GM19240 (cell line): ENCODE data around the gene NXPH4.

ENCODE experiments used
- DNase-seq: peaks from one replicate; pipeline ENCODE4 v3.0.0; 2011; ENCODE audit warnings: low spot score; ENCODE audit not compliant: insufficient read length

The NXPH4 gene

GRCh38 chr12:57203201-57203600 lies 13.4 kb upstream of the NXPH4 start:
- DNase-seq: no peak

GRCh38 chr12:57203791-57204190 lies 12.8 kb upstream of the NXPH4 start:
- DNase-seq: no peak

- DNase-seq: no peak
These were observed 12.1 kb upstream of the NXPH4 start for GRCh38 chr12:57204454-57204853.

GRCh38 chr12:57205186-57205585 lies 11.4 kb upstream of the NXPH4 start:
- no peak for DNase-seq

GRCh38 chr12:57205931-57206330 lies 10.7 kb upstream of the NXPH4 start:
- no peak for DNase-seq

- DNase-seq: no peak
These were observed 8.6 kb upstream of the NXPH4 start for GRCh38 chr12:57207731-57208630.

- no peak for DNase-seq
These were observed 7.8 kb upstream of the NXPH4 start for GRCh38 chr12:57208631-57209282.

- no peak for DNase-seq
These were observed 6.7 kb upstream of the NXPH4 start for GRCh38 chr12:57209916-57210315.

GRCh38 chr12:57210461-57210860 lies 6.1 kb upstream of the NXPH4 start:
- no peak for DNase-seq

GRCh38 chr12:57210926-57211692 lies 5.5 kb upstream of the NXPH4 start:
- no peak for DNase-seq

- DNase-seq: no peak
These were observed 4.5 kb upstream of the NXPH4 start for GRCh38 chr12:57211791-57212700.

GRCh38 chr12:57212701-57213057 lies 3.9 kb upstream of the NXPH4 start:
- DNase-seq: no peak

GRCh38 chr12:57213058-57213715 lies 3.4 kb upstream of the NXPH4 start:
- peak; percentile 99 for DNase-seq

GRCh38 chr12:57213763-57214397 lies 2.7 kb upstream of the NXPH4 start:
- DNase-seq: no peak

GRCh38 chr12:57214398-57214781 lies 2.2 kb upstream of the NXPH4 start:
- DNase-seq: peak; percentile 87

- DNase-seq: no peak
These were observed 1.5 kb upstream of the NXPH4 start for GRCh38 chr12:57215065-57215464.

- DNase-seq: peak; percentile 77
These were observed 953 bp upstream of the NXPH4 start for GRCh38 chr12:57215668-57216013.

GRCh38 chr12:57216921-57217879 lies 606 bp downstream of the NXPH4 start:
- no peak for DNase-seq
